Occipital lobe (tissue), 2 donors: Measurements from ENCODE around the gene TYW1B. TPM values are rescaled to one million over a fixed set of nuclear protein-coding genes. Genes with fewer than 3 reads are reported as not detected.
"Not testable (repeated sequence)": the region's sequence is repeated elsewhere in the genome, so short reads cannot be mapped to it uniquely, and the experiment has no call there.

Source experiments
- DNase-seq: peaks from one replicate; lab custom pipeline; 2025; lab: John Stamatoyannopoulos, UW
- total RNA-seq: library from RNA; depleted of rRNA; stranded (reverse); fragments of >200 nt; gene quantifications from one replicate; pipeline ENCODE4 v1.2.3, GENCODE V29; 2014

TYW1B gene
- total RNA-seq, 1 donor from 2014 or later, result 1.9 TPM

GRCh38 chr7:72754312-72754711 is 73.7 kb downstream of the TYW1B start:
- no peak for DNase-seq

- no peak for DNase-seq
Observed at GRCh38 chr7:72753781-72754180, 74.2 kb downstream of the TYW1B start.

GRCh38 chr7:72753229-72753628 is 74.8 kb downstream of the TYW1B start:
- not testable (repeated sequence) for DNase-seq

GRCh38 chr7:72751978-72752377 is 76.0 kb downstream of the TYW1B start:
- DNase-seq, result no peak

GRCh38 chr7:72751378-72751777 is 76.6 kb downstream of the TYW1B start:
- DNase-seq, result no peak

GRCh38 chr7:72748649-72749048 is 79.4 kb downstream of the TYW1B start:
- DNase-seq, result not testable (repeated sequence)

- DNase-seq, result not testable (repeated sequence)
Observed at GRCh38 chr7:72744244-72744926, 83.6 kb downstream of the TYW1B start.

GRCh38 chr7:72743801-72744200 is 84.2 kb downstream of the TYW1B start:
- DNase-seq, result not testable (repeated sequence)

- DNase-seq, result not testable (repeated sequence)
Observed at GRCh38 chr7:72739716-72740115, 88.3 kb downstream of the TYW1B start.

GRCh38 chr7:72735855-72736254 is 92.1 kb downstream of the TYW1B start:
- DNase-seq, result not testable (repeated sequence)

GRCh38 chr7:72730815-72731214 is 97.2 kb downstream of the TYW1B start:
- not testable (repeated sequence) for DNase-seq

- not testable (repeated sequence) for DNase-seq
Observed at GRCh38 chr7:72730384-72730783, 97.6 kb downstream of the TYW1B start.

- DNase-seq, result not testable (repeated sequence)
Observed at GRCh38 chr7:72729130-72729529, 98.9 kb downstream of the TYW1B start.

- not testable (repeated sequence) for DNase-seq
Observed at GRCh38 chr7:72722694-72723093, 105.3 kb downstream of the TYW1B start.

- not testable (repeated sequence) for DNase-seq
Observed at GRCh38 chr7:72720890-72721289, 107.1 kb downstream of the TYW1B start.

GRCh38 chr7:72717252-72717774 is 110.7 kb downstream of the TYW1B start:
- not testable (repeated sequence) for DNase-seq

GRCh38 chr7:72711927-72712326 is 116.1 kb downstream of the TYW1B start:
- DNase-seq, result not testable (repeated sequence)

- no peak for DNase-seq
Observed at GRCh38 chr7:72710983-72711382, 117.0 kb downstream of the TYW1B start.

- no peak for DNase-seq
Observed at GRCh38 chr7:72709909-72710308, 118.1 kb downstream of the TYW1B start.

- not testable (repeated sequence) for DNase-seq
Observed at GRCh38 chr7:72708371-72709050, 119.5 kb downstream of the TYW1B start.

GRCh38 chr7:72706521-72706920 is 121.5 kb downstream of the TYW1B start:
- DNase-seq, result no peak

GRCh38 chr7:72705693-72706092 is 122.3 kb downstream of the TYW1B start:
- DNase-seq, result not testable (repeated sequence)

GRCh38 chr7:72704894-72705293 is 123.1 kb downstream of the TYW1B start:
- DNase-seq, result no peak
